Suprapubic skin (tissue), 4 donors: ENCODE measurements around the gene OR11H7. TPM values are rescaled to one million over a fixed set of nuclear protein-coding genes. Genes with fewer than 3 reads are reported as not detected.
"Not testable (repeated sequence)": the region's sequence is repeated elsewhere in the genome, so short reads cannot be mapped to it uniquely, and the experiment has no call there.

Experiments used
- DNase-seq, 2 donors: peaks; one replicate each; pipeline ENCODE4 v3.0.0-alpha.2; 2019; ENCODE audit warnings: low spot score in 2 of 2
- H3K27ac ChIP-seq: fragments of 200-600 bp; sonication (generic); one replicate; pipeline ENCODE4 v1.5.1; 2019
- H3K27me3 ChIP-seq: fragments of 200-600 bp; sonication (generic); one replicate; pipeline ENCODE4 v1.5.1; 2019
- H3K36me3 ChIP-seq: fragments of 200-600 bp; sonication (generic); one replicate; pipeline ENCODE4 v1.5.1; 2019
- H3K4me1 ChIP-seq: fragments of 200-600 bp; sonication (generic); one replicate; pipeline ENCODE4 v1.5.1; 2019
- H3K4me3 ChIP-seq: fragments of 200-600 bp; sonication (generic); one replicate; pipeline ENCODE4 v1.5.1; 2019; ENCODE audit warnings: mild to moderate bottlenecking
- H3K9me3 ChIP-seq: fragments of 200-600 bp; sonication (generic); one replicate; pipeline ENCODE4 v1.5.1; 2019
- EP300 ChIP-seq: sonication (generic); formaldehyde crosslinking; IDR thresholded peaks from one replicate; pipeline ENCODE4 v1.6.1; 2017; ENCODE audit warnings: antibody characterized with exemption
- POLR2A ChIP-seq, 2 donors: fragments of 450-650 bp; IDR thresholded peaks; one replicate each; pipeline ENCODE4 v1.6.1; 2017; ENCODE audit warnings: antibody characterized with exemption in 2 of 2, mild to moderate bottlenecking in 2 of 2, moderate library complexity in 2 of 2
- POLR2AphosphoS5 ChIP-seq, 3 donors: sonication (generic); formaldehyde crosslinking; IDR thresholded peaks; one replicate each; pipeline ENCODE4 v1.6.1; 2017; ENCODE audit warnings: antibody characterized with exemption in 3 of 3
- WGBS: methylation state at CpG from one replicate; pipeline ENCODE4 v1.1.5; 2018; 5-methylcytosine and 5-hydroxymethylcytosine counted together
- total RNA-seq, 4 donors: library from RNA; depleted of rRNA; stranded (reverse); fragments of >200 nt; gene quantifications; one replicate each; pipeline ENCODE4 v1.1.0, GENCODE V29; 2016
- TF ChIP-seq, protein P1 (sequence below), 2 donors: fragments of 200-600 bp in 1 of 2; fragments of 450-650 bp in 1 of 2; sonication (generic) in 1 of 2; IDR thresholded peaks; one replicate each; pipeline ENCODE4 v1.5.1; 2016 to 2019; ENCODE audit warnings: antibody characterized with exemption in 2 of 2, mild to moderate bottlenecking in 1 of 2, moderate library complexity in 1 of 2

OR11H7 gene
- total RNA-seq, 4 donors from 2014 or later, result not detected

- WGBS, result 72% methylated on average over 1 of the region's 1 CpG
- DNase-seq, result no peak
- H3K9me3 ChIP-seq, result no peaks in the 10 kb centered on the region
- H3K27ac ChIP-seq, result no peak within 1 kb of the TSS
- H3K27me3 ChIP-seq, result no peaks in the 10 kb centered on the region
- H3K4me1 ChIP-seq, result no peaks in the 10 kb centered on the region
- H3K36me3 ChIP-seq, result no peaks in the 10 kb centered on the region
- TF ChIP-seq EP300 (no peak), POLR2AphosphoS5 (IDR thresholded peaks at IDR 0.05) (no peak)
- TF ChIP-seq, protein P1, sequence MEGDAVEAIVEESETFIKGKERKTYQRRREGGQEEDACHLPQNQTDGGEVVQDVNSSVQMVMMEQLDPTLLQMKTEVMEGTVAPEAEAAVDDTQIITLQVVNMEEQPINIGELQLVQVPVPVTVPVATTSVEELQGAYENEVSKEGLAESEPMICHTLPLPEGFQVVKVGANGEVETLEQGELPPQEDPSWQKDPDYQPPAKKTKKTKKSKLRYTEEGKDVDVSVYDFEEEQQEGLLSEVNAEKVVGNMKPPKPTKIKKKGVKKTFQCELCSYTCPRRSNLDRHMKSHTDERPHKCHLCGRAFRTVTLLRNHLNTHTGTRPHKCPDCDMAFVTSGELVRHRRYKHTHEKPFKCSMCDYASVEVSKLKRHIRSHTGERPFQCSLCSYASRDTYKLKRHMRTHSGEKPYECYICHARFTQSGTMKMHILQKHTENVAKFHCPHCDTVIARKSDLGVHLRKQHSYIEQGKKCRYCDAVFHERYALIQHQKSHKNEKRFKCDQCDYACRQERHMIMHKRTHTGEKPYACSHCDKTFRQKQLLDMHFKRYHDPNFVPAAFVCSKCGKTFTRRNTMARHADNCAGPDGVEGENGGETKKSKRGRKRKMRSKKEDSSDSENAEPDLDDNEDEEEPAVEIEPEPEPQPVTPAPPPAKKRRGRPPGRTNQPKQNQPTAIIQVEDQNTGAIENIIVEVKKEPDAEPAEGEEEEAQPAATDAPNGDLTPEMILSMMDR (IDR thresholded peaks at IDR 0.05), result no peak
- no peak within 1 kb of the TSS for H3K4me3 ChIP-seq
Observed at GRCh38 chr14:20190596-20190995, 38.2 kb upstream of the OR11H7 start, which contains the start of gene OR11G2. TSS of gene OR11G2 (plus strand) at chr14:20190896. CDS start at chr14:20197438, 6,542 bp downstream.

- H3K27ac ChIP-seq, result no peak overlapping the region
- H3K36me3 ChIP-seq, result no peaks in the 10 kb centered on the region
- 75% methylated on average over 3 of the region's 3 CpGs for WGBS
- TF ChIP-seq, protein P1 (IDR thresholded peaks at IDR 0.05), result no peak
- TF ChIP-seq POLR2A (IDR thresholded peaks at IDR 0.05) (no peak), POLR2AphosphoS5 (IDR thresholded peaks at IDR 0.05) (no peak), EP300 (no peak)
- no peak overlapping the region for H3K4me3 ChIP-seq
- H3K27me3 ChIP-seq, result no peaks in the 10 kb centered on the region
- no peaks in the 10 kb centered on the region for H3K4me1 ChIP-seq
- H3K9me3 ChIP-seq, result no peaks in the 10 kb centered on the region
- DNase-seq, result no peak
Observed at GRCh38 chr14:20191396-20191795, 37.4 kb upstream of the OR11H7 start.

GRCh38 chr14:20194101-20194500 is 34.7 kb upstream of the OR11H7 start:
- Histone ChIP-seq H3K36me3 (no peaks in the 10 kb centered on the region), H3K9me3 (no peaks in the 10 kb centered on the region), H3K27ac (no peak overlapping the region), H3K4me3 (no peak overlapping the region), H3K27me3 (no peaks in the 10 kb centered on the region), H3K4me1 (no peaks in the 10 kb centered on the region)
- no peak for DNase-seq
- TF ChIP-seq POLR2AphosphoS5 (IDR thresholded peaks at IDR 0.05), result no peak
- no peak for TF ChIP-seq EP300
- TF ChIP-seq, protein P1 (IDR thresholded peaks at IDR 0.05), result no peak
- no peak for TF ChIP-seq POLR2A (IDR thresholded peaks at IDR 0.05)

DNA sequence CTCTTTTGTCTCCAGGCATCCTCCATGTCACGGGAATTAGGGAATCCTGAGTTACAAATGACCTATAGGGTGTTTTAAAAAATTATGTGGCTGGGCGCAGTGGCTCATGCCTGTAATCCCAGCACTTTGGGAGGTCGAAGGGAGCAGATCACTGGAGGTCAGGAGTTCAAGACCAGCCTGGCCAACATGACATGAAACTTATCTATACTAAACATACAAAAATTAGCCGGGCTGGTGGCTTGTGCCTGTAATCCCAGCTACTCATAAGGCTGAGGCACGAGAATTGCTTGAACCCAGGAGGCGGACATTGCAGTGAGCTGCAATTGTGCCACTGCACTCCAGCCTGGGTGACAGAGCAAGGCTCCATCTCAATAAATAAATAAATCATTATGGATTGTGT is 33.6 kb upstream of the OR11H7 start:
- not testable (repeated sequence) for H3K4me3 ChIP-seq, H3K4me1 ChIP-seq
- WGBS, result 74% methylated on average over 6 of the region's 6 CpGs

GRCh38 chr14:20195911-20196310 is 32.9 kb upstream of the OR11H7 start:
- Histone ChIP-seq H3K27ac (no peak overlapping the region), H3K9me3 (no peaks in the 10 kb centered on the region), H3K36me3 (no peaks in the 10 kb centered on the region), H3K4me3 (no peak overlapping the region), H3K4me1 (no peaks in the 10 kb centered on the region), H3K27me3 (no peaks in the 10 kb centered on the region)
- no peak for DNase-seq
- WGBS, result 57% methylated on average over 2 of the region's 2 CpGs
- TF ChIP-seq EP300 (no peak), POLR2AphosphoS5 (IDR thresholded peaks at IDR 0.05) (no peak), POLR2A (IDR thresholded peaks at IDR 0.05) (no peak)
- TF ChIP-seq, protein P1 (IDR thresholded peaks at IDR 0.05), result no peak

More for the DNA sequence above, 33.6 kb upstream of the OR11H7 start:
- H3K36me3 ChIP-seq, H3K27me3 ChIP-seq, DNase-seq, H3K9me3 ChIP-seq, H3K27ac ChIP-seq: not testable (repeated sequence)

GRCh38 chr14:20197459-20197858 is 31.3 kb upstream of the OR11H7 start:
- TF ChIP-seq, protein P1 (IDR thresholded peaks at IDR 0.05), result no peak
- no peak for TF ChIP-seq POLR2AphosphoS5 (IDR thresholded peaks at IDR 0.05)
- no peak for TF ChIP-seq POLR2A (IDR thresholded peaks at IDR 0.05)
- no peak for TF ChIP-seq EP300
- Histone ChIP-seq H3K27me3 (no peaks in the 10 kb centered on the region), H3K27ac (no peak overlapping the region), H3K4me1 (no peaks in the 10 kb centered on the region), H3K4me3 (no peak overlapping the region), H3K36me3 (no peaks in the 10 kb centered on the region), H3K9me3 (no peaks in the 10 kb centered on the region)
- no peak for DNase-seq
- WGBS, result 86% methylated on average over 6 of the region's 6 CpGs
